SK-N-SH (cell line): ENCODE measurements around the gene PSMA5. TPM values are rescaled to one million over a fixed set of nuclear protein-coding genes. Genes with fewer than 3 reads are reported as not detected.
"Not testable (repeated sequence)": the region's sequence is repeated elsewhere in the genome, so short reads cannot be mapped to it uniquely, and the experiment has no call there.

Experiments used
- CTCF ChIA-PET: fragments of 300-600, 350-600 bp; formaldehyde crosslinking; extraction: SDS; loops from one replicate; lab custom pipeline; 2021; lab: Yijun Ruan, JAX
- POLR2A ChIA-PET: fragments of 350-600 bp; sonication (Branson Sonifier 250); formaldehyde crosslinking; extraction: SDS; loops from one replicate; lab custom pipeline; 2020; ENCODE audit warnings: antibody characterized with exemption, inconsistent platforms; lab: Yijun Ruan, JAX
- DNase-seq: peaks from one replicate; pipeline ENCODE4 v3.0.0; 2012
- H2AFZ ChIP-seq: fragments of 200-600 bp; sonication (generic); 2 replicates; pipeline ENCODE4 v1.8.1; 2016; ENCODE audit warnings: antibody characterized with exemption, mild to moderate bottlenecking, low read depth
- H3F3A ChIP-seq: fragments of 200-600 bp; sonication (generic); replicated peaks from 2 replicates; pipeline ENCODE3; 2016; ENCODE audit warnings: antibody characterized with exemption, mild to moderate bottlenecking; ENCODE audit not compliant: insufficient read depth
- H3K27ac ChIP-seq, 2 experiments: fragments of 200-500 bp in 1 of 2; fragments of 200-600 bp in 1 of 2; sonication (Bioruptor generic) in 1 of 2; sonication (generic), shearing (Covaris generic) in 1 of 2; 2 replicates each; pipeline versions ENCODE4 v1.5.1 to v1.6.1; 2014 to 2016; ENCODE audit warnings: low read depth in 2 of 2, inconsistent platforms in 1 of 2, low read length in 1 of 2, mild to moderate bottlenecking in 1 of 2, mixed read lengths in 1 of 2
- H3K27me3 ChIP-seq: fragments of 200-600 bp; sonication (generic), shearing (Covaris generic); 2 replicates; pipeline ENCODE4 v1.6.1; 2016; ENCODE audit warnings: mixed run types; ENCODE audit not compliant: insufficient read depth
- H3K36me3 ChIP-seq, 2 experiments: fragments of 200-500 bp in 1 of 2; fragments of 200-600 bp in 1 of 2; sonication (Bioruptor generic) in 1 of 2; sonication (generic) in 1 of 2; replicated peaks in 1 of 2; 2 replicates each; pipeline versions ENCODE3 to v1.5.1; 2014 to 2016; ENCODE audit warnings: low read length in 1 of 2, mild to moderate bottlenecking in 1 of 2; ENCODE audit not compliant: insufficient read depth in 2 of 2, control insufficient read depth in 1 of 2
- H3K4me1 ChIP-seq, 2 experiments: fragments of 200-500 bp in 1 of 2; fragments of 200-600 bp in 1 of 2; sonication (Bioruptor generic) in 1 of 2; sonication (generic), shearing (Covaris generic) in 1 of 2; 2 replicates each; pipeline versions ENCODE4 v1.5.1 to v1.6.1; 2014 to 2016; ENCODE audit warnings: low read depth in 1 of 2, low read length in 1 of 2, mixed run types in 1 of 2; ENCODE audit not compliant: insufficient read depth in 2 of 2, control insufficient read depth in 1 of 2
- H3K4me2 ChIP-seq: fragments of 200-600 bp; sonication (generic), shearing (Covaris generic); 2 replicates; pipeline ENCODE4 v1.6.1; 2017; ENCODE audit warnings: mixed run types
- H3K4me3 ChIP-seq, 2 experiments: fragments of 200-500 bp in 1 of 2; fragments of 200-600 bp in 1 of 2; sonication (Bioruptor generic) in 1 of 2; sonication (generic), shearing (Covaris generic) in 1 of 2; 2 replicates each; pipeline versions ENCODE4 v1.5.1 to v1.8.1; 2014 to 2016; ENCODE audit warnings: low read depth in 2 of 2, inconsistent platforms in 1 of 2, low read length in 1 of 2, mild to moderate bottlenecking in 1 of 2, mixed read lengths in 1 of 2, moderate library complexity in 1 of 2
- H3K79me2 ChIP-seq: fragments of 200-600 bp; sonication (generic); 2 replicates; pipeline ENCODE4 v1.8.1; 2017; ENCODE audit warnings: mild to moderate bottlenecking; ENCODE audit not compliant: insufficient read depth
- H3K9ac ChIP-seq: fragments of 200-600 bp; sonication (generic); 2 replicates; pipeline ENCODE4 v1.6.1; 2017; ENCODE audit warnings: mixed run types
- H3K9me2 ChIP-seq: fragments of 200-600 bp; sonication (generic); 2 replicates; pipeline ENCODE4 v1.6.1; 2017; ENCODE audit warnings: mixed run types
- H3K9me3 ChIP-seq: fragments of 200-600 bp; sonication (generic); 2 replicates; pipeline ENCODE4 v1.6.1; 2017; ENCODE audit warnings: mixed run types, mild to moderate bottlenecking, moderate library complexity
- H4K20me1 ChIP-seq: fragments of 200-600 bp; sonication (generic); 2 replicates; pipeline ENCODE4 v1.6.1; 2017; ENCODE audit warnings: mild to moderate bottlenecking, mixed run types; ENCODE audit not compliant: insufficient read depth
- CHD2 ChIP-seq: fragments of 150-350 bp; IDR thresholded peaks from 2 replicates; pipeline ENCODE4 v1.6.1; 2018; ENCODE audit warnings: low read length; ENCODE audit not compliant: partially characterized antibody
- JUND ChIP-seq: IDR thresholded peaks from 2 replicates; pipeline ENCODE4 v1.4.0; 2012
- MXI1 ChIP-seq: IDR thresholded peaks from 2 replicates; pipeline ENCODE4 v1.6.1; 2012; ENCODE audit warnings: mild to moderate bottlenecking, low read depth, low read length, improper control_type of control experiment
- RAD21 ChIP-seq: IDR thresholded peaks from 2 replicates; pipeline ENCODE4 v1.6.1; 2012; ENCODE audit warnings: mild to moderate bottlenecking, low read length
- RCOR1 ChIP-seq: fragments of 150-350 bp; IDR thresholded peaks from 2 replicates; pipeline ENCODE4 v1.6.1; 2017; ENCODE audit warnings: antibody characterized with exemption, low read length
- REST ChIP-seq: IDR thresholded peaks from 2 replicates; pipeline ENCODE4 v1.6.1; 2012; ENCODE audit warnings: mild to moderate bottlenecking, low read depth, low read length, moderate library complexity
- RFX5 ChIP-seq: IDR thresholded peaks from 2 replicates; pipeline ENCODE4 v1.6.1; 2012; ENCODE audit warnings: mild to moderate bottlenecking, improper control_type of control experiment, low read length
- SIN3A ChIP-seq: IDR thresholded peaks from 2 replicates; pipeline ENCODE4 v1.6.1; 2012; ENCODE audit warnings: low read depth, mild to moderate bottlenecking, low read length, moderate library complexity, borderline replicate concordance
- TCF12 ChIP-seq: IDR thresholded peaks from 2 replicates; pipeline ENCODE4 v1.4.0; 2012
- USF1 ChIP-seq: IDR thresholded peaks from 2 replicates; pipeline ENCODE4 v1.4.0; 2012; ENCODE audit warnings: low read depth, borderline replicate concordance
- USF2 ChIP-seq: fragments of 150-350 bp; IDR thresholded peaks from 2 replicates; pipeline ENCODE4 v1.6.1; 2017; ENCODE audit warnings: antibody characterized with exemption, low read length, low read depth, borderline replicate concordance
- ZBTB33 ChIP-seq: IDR thresholded peaks from 2 replicates; pipeline ENCODE4 v1.4.0; 2012; ENCODE audit warnings: low read depth, borderline replicate concordance
- WGBS: methylation state at CpG from one replicate; pipeline ENCODE4 v1.1.6; 2017; ENCODE audit warnings: low lambda C conversion rate; 5-methylcytosine and 5-hydroxymethylcytosine counted together
- polyA plus RNA-seq, 3 experiments: library from polyadenylated mRNA; depleted of rRNA; stranded (reverse); fragments of >200 nt; gene quantifications; 2 replicates each; pipeline ENCODE4 v1.2.3, GENCODE V29; 2012

PSMA5 gene
- polyA plus RNA-seq, 1 of the 3 experiments (the other 2 are of a cell fraction): 118 TPM

GRCh38 chr1:109395602-109396512 lies 30.4 kb downstream of the PSMA5 start:
- Histone ChIP-seq H4K20me1 (no peaks in the 10 kb centered on the region), H3K9me3 (no peaks in the 10 kb centered on the region), H3K4me3 (peak overlapping the region; percentile 17 to 65; a peak in 2 of 4 replicates), H3K27me3 (no peaks in the 10 kb centered on the region), H3K4me2 (peak overlapping the region; percentile 77), H3K9ac (no peak overlapping the region), H3K4me1 (peaks cover 21 to 24% of the 10 kb centered on the region in 2 experiments; a peak in 3 of 4 replicates), H2AFZ (no peak overlapping the region), H3K36me3 (peaks cover 1 to 6% of the 10 kb centered on the region in 2 experiments), H3K79me2 (peaks cover 26% of the 10 kb centered on the region), H3F3A (peaks cover 17% of the 10 kb centered on the region), H3K9me2 (no peaks in the 10 kb centered on the region), H3K27ac (no peak overlapping the region)
- WGBS: 74% methylated on average over 5 of the region's 5 CpGs
- ChIA-PET CTCF (interaction anchor here (0.9 to 14.6 kb wide), 6 partner anchors 10 to 132 kb away, joined by 3 to 252 read pairs (median 4); partner anchors contain the start of gene PSRC1), POLR2A (interaction anchor here (0.6 kb wide), 1 partner anchor 94 kb away, joined by 4 read pairs; no protein-coding TSS in a partner anchor)
- DNase-seq: no peak
- TF ChIP-seq ZBTB33 (no peak), CHD2 (no peak), REST (no peak), RFX5 (no peak), JUND (no peak), MXI1 (no peak), RCOR1 (no peak), TCF12 (no peak), RAD21 (no peak), SIN3A (no peak), USF2 (no peak), USF1 (no peak)

GRCh38 chr1:109395282-109395599 lies 31.0 kb downstream of the PSMA5 start:
- peaks cover 30% of the 10 kb centered on the region for H3K79me2 ChIP-seq
- H3K9me3 ChIP-seq, POLR2A ChIA-PET, H3K27ac ChIP-seq, H3K4me2 ChIP-seq, DNase-seq, H4K20me1 ChIP-seq, H3K27me3 ChIP-seq, H2AFZ ChIP-seq, H3K4me3 ChIP-seq, H3K9me2 ChIP-seq, H3K36me3 ChIP-seq, H3K9ac ChIP-seq: not testable (repeated sequence)
- CTCF ChIA-PET: interaction anchor here (1.2 to 14.6 kb wide), 3 partner anchors 48 to 131 kb away, joined by 3 to 252 read pairs (median 3); partner anchors contain the start of gene PSRC1
- H3K4me1 ChIP-seq: peaks cover 21 to 24% of the 10 kb centered on the region in 2 experiments; a peak in 3 of 4 replicates
- WGBS: 91% methylated on average over 8 of the region's 8 CpGs
- peaks cover 17% of the 10 kb centered on the region for H3F3A ChIP-seq
